ENCODE data around the gene IL17F.

Gene IL17F

DNA sequence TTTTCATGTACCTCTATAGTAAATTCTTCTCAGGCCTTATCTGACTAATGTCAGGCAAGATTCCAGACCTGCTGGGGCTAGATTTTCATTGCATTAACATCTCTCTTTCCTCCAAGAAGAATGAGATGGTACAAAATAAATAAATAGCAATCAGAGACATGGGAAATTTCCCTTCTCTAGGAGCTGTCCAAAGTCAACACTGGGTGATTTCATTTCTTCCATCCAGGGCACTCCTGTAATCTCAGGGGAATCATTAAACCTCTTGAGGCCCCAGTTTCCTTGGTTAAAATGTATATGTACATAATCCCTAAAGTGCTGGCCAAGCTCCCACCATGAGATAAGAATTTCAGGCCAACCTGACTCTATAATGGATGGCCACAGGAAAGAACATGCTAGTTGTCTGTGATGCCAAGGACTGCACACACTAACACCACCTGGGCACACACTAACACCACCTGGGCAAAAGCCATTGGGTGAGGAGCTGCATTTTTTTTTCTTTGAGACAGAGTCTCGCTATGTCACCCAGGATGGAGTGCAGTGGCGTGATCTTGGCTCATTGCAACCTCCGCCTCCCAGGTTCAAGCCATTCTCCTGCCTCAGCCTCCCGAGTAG lies 912 bp downstream of the IL17F start:
- DNase-seq = no peak

DNA sequence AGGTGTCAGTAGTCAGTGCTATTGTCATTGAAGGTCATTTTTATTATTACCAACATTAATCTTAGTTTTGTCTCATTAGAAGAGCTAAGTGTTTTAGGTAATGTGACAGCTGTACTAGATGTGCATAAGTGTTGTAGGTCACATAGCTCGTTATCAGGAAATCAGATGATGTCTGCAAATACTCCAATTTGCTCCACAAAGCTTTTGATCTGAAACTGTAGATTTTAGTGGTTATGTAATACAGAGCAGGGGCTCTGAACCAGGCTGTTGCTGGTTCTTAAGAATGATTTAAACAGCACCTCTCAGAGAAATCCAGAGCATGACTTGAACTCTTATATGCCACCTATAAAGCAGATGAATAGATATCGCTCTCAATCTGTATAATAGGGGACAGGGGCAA lies 2.5 kb downstream of the IL17F start:
- no peak for DNase-seq

DNA sequence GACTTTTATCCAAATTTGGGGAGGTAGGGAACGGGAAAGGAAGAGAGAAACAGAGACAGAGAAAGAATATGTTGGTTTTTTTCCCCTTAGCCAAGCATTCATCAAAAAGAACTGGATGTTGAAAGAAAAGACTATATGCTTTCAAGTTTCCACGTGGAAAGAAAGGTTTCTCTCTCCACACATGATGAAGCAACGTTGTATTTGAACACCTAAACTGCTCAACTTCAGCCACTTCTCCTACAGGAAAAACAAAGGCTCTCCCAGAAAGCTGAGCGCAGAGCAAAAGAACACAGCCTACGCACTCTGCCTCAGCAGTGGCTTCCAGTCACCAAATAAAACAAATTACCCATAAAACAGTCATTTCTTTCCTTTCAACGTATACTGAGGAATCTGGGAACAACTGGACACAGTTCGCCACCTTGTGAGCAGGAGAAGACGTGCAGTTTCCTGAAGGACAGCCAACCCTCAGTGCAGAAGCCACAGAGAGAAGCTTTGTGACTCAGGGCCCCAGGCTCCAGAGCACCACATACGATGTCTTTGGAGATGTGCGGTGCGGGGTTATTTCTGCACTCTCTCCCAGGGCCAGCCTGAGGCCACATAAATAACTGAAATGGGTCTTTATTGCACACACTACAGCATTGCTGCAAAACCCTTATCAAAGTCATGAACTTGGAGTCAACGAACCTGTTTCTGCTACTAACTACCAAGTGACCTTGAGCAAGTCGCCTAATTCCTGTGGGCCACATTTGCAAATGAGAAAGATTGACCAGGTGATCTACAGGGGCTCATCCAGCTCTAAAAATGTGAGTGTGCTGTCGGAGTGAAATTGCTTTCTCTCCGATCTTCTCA lies 10.1 kb downstream of the IL17F start:
- peak; percentile 58 for DNase-seq

DNA sequence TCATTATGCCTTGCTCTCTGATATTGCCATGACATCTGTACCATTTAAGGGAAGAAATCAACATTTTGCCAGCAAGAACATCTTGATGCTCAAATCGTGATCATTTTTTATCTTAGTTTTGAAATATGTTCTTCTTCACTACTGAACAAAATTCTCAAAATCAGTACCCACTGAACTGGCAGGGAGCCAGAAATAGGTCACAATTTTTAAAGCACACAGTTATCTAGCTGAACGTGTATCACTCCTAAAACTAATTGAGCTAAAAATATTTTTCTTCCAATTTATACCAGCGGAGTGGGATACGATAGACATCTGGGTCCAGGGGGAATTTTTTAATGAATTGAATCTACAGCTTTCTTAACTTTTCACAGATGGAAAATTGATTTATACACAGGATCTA lies 11.3 kb downstream of the IL17F start:
- DNase-seq = no peak

DNA sequence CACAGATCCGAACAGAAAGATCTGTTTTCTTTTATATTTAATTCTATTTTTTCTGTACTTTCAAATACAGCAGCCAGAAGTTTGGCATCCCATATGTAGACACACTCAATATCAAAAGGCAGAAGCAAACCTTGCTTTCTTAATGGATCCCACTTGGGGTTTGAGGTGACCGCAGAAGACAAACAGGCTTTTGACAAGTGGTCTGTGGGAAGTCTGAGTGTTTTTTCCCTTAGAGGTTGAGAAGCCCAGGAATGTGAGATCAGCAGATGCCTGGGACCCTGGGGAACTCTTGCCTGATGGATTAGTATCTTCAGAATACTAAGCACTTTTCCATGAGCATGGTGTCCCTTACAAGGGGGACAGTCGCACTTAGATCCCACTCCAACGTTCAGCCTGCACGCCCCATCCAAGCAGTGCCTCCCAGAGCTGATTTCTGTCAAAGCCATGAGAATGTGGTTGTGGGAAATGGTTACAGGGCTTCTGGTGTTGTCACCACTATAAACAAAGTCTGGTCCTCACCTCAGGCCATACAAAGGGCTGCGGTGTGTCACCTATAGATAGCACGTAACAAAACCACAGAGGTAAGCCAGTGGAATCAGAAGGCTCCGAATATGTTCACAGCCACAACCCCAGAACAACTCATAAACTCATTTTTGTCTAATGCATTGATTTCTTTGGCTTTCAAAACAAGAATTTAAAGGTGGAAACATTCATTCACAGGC lies 12.7 kb downstream of the IL17F start:
- peak; percentile 9 for DNase-seq

DNA sequence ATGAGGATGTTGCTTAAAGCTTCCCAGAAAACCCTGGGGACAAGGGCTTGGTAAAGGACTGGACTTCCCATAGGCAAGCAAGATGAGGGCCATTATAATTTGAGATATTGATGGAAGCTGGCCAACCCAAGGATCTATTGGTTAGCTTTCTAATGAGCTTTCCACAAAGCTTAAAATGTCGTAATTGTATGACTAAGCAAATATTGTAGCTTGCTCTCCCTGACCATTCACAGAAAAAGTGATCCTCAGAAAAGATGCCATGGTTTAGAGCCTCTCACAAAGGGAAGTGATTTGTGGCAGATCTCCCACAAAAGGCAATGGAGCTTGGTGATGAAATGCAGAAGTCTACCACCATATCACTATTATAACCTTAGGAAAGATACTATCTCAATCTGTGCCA lies 13.6 kb downstream of the IL17F start:
- no peak for DNase-seq

DNA sequence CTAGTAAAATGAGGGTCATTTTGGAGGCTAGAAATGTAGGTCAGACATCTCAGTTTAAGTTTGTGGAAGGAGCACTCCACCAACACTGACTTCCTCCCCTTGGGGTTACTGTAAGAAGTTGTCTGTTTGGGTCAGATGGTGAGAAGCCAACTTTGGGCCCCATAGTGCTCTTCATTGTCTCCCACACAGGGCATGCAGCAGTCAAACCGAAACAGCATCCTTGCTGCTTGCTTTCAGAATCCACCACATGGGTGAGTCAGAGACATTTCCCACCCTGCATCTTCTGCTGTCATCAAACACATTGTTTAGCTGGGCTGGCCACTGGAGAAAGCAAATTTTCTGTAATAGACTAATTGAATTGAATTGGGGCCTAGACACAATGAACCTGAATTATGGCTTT lies 16.8 kb downstream of the IL17F start:
- DNase-seq = no peak

DNA sequence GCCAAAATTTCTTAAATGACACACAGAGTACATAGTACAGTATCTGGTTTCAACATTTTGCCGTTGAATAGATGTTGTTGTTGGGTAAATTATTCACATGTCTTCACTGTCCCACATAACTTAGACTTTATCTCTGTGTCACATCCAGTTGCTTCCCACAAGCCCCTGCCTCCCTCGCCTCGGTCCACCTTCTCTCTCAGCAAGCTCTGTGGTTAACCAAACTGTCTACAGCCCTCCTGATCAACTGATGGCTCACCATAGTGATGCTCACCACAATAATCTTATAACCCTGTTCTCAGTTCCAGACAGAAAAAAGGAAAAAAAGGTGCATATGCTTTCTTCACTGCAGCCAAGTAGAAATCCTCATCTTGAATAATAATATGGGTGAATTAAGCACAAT lies 23.0 kb downstream of the IL17F start:
- no peak for DNase-seq

DNA sequence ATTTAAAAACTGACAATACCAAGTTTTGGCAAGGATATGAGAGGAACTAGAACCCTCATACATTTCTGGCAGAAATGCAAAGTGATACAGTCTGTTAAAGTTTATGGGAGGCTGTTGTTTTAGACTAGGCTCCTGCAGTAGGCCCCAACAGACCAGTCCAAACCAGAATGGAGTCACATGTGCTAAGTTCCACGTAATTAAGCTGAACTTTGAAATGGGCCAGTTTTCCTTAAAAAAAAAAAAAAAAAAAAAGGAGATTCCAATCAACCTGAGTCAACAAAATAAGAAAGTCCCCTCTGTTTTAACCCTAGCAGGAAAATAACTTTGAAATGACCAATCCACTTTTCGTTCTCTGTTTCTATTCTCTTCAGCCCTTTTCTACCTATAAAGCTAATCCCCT lies 26.5 kb downstream of the IL17F start:
- DNase-seq = no peak

DNA sequence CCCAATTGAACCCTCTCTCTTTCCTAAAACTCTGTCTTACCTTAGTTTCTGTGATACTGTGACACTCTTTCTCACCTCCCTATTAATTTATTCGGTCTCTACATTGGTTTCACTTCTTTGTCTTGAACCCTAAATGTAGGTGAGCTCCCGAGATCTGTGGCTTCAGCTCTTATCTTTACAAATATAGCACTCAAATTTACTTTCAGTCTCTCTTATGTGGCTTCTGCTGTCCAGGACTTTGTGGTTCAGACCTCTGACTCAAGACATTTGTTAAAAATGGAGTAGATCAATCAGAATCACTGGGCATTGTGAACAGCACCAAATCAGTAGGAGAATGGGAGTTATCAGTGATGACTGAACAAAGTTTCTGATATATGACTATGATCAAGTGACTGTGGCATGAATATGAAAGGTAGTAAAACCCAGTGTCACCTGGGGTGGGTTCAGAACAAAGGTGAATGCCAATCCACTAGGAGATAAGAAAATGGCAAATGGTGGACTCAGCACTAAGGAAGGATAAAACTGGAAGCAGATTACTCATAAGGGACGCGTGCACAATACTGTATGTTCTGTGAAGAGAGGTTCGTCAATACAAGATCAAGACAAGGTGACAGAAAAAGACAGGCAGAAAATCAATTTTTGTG lies 27.2 kb downstream of the IL17F start:
- DNase-seq = no peak

DNA sequence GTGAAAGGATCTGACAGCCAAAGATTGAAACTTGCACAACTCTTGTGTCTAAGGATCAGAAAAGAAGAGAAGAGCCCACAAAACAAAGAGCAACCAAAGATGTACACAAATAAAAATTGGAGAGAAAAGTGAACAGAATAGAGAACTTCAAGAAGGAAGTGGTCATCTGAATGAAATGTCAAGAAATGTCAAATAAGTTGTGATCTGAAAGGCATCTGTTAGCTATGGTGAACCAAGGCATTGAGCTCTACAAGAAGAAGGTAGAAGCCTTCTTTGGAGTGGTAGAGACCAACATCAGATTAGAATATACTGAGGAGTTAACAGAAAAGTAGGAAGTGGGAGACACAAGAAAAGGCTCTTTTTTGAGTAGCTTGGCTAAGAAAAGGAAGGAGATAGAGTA lies 28.5 kb downstream of the IL17F start:
- no peak for DNase-seq

DNA sequence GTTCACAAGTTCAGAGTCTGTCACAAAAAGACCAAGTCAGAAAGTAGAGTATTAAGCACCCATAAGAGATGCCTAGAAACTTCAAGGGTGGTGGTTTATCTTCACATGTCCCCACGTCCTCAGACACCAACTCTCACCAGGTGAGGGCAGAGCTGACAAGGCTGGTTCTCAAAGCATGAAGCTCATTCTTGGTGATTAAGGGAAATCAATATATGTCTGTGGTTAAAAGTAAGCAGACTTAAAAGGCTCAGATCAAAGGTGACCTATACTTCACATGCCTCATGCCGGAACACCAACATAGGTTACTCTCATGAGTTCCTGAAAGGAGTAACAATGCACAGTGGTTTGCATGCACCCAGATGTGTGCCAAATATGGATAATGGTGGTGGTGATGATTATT lies 31.2 kb downstream of the IL17F start:
- no peak for DNase-seq

DNA sequence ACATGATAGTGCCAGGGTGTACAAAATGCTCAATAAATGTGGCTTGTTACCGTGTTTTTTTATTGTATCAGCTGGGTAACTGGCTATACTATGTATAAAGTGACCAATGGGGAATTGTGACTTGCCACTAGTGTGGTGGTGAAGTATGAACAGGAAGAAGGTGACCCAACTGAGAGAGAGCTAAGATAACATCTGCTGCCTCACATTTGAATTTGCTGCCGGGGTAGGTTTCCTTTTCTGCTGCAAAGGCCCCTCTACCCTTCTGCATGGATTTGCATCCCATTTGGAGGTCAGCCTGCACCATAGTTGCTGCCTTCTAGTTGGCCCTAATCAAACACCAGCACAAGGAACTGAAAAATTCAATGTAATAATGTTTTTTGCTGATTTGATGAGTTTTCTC lies 34.1 kb downstream of the IL17F start:
- no peak for DNase-seq

DNA sequence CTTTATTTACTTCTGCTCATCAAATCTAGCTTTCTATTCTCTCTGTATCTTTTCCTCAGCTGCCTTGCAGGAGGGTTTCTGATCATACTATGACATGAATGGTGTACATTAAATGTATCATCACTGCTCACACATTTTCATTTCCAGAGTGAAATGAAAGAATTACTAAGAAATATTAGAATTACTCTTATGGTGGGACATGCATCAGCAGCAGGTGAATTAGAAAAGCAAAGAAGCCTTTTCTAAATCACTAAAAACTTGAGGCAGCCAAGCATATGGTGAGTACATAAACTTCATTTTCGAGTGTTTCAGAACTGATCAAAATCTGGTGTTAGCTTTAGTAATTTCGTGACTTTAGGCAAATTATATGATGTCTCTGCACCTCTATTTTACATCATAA lies 34.5 kb downstream of the IL17F start:
- DNase-seq = no peak

DNA sequence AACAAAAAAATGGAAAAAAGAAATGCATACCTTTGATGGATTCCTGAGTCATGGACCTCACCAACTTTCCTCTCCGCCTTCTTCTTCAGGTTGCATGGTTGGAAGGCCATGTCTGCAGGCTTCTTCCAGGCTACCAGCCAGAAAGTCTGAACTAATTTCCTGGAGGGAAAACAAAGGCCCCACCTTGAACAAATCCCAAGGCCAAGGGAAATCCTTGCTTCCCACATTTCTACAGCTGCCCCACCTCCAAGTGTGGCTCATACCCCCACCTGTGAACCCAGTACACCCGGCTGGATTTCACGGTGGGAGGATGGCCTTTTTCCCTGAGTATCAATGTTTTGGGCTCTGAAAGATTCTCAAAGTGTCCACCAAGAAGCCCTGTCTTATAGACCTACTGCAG lies 35.7 kb downstream of the IL17F start:
- no peak for DNase-seq

DNA sequence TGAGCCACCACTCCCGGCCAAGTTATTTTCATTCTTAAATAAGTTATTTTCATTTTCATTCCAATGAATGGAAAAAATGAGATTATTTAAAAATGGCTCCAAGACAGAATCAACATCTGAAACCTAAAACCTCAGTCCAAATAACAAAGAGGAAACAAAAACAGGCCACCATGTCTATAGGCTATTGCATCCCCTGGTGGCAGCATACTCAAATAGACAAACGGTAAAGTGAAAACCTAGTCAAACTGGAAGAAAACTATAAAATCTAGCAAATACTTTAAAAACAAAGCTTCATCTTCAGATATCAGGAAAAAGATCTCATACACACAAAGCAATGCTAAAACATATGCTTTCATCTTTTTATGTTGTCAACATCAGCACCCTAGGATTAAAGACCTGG lies 37.2 kb downstream of the IL17F start:
- DNase-seq = no peak

DNA sequence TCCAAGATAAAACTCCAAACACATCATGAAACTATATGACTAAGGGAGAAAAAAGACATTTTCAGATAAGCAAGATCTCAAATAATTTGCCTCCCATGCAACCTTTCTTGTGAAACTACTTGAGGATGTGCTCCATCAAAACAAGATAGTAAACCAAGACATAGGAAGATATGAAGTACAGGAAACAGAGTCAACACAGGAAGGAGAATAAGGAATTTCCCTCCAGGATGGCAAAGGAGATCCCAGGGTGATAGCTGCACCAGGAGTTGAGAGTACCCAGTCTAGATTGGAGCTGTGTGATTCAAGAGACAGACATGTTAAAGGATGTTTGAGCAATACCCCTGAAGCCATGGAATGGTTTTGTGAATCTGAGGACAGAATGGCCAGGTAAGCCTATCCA lies 42.8 kb downstream of the IL17F start:
- DNase-seq = no peak

DNA sequence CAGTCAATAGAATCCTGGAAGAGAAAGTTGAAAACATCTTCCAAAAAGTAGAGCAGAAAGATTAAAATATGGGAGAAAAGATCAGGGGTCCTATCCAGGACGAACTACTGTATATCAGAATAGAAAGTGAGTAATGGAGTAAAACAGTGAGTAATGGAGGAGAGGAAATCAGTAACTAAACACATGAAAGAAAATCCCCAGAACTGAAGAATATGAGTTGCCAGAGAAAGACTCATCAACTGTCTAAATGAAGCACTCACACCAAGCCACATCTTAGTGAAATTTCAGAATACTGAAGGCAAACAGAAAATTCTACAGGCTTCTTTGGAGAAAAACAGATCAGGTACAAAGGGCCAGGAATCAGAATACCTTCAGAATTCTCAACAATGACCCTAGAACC lies 43.3 kb downstream of the IL17F start:
- DNase-seq = no peak

DNA sequence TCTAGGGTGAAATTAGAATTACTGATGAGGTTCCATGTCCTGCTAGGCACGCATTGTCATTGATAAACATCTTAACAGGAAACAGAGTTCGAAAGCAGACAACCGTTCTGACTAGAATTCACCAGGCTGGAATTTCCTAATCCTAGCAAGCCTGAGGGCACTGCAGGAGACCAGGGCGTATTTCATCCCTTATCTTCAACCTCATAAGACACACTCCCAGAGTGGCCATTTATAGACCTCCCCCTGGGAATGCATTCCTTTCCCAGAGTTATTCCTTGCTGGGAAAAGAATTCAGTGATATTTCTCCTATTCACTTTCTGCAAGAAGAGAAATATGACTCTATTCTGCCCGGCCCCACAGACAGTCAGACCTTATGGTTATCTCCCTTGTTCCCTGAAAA lies 44.2 kb downstream of the IL17F start:
- peak; percentile 1 for DNase-seq

DNA sequence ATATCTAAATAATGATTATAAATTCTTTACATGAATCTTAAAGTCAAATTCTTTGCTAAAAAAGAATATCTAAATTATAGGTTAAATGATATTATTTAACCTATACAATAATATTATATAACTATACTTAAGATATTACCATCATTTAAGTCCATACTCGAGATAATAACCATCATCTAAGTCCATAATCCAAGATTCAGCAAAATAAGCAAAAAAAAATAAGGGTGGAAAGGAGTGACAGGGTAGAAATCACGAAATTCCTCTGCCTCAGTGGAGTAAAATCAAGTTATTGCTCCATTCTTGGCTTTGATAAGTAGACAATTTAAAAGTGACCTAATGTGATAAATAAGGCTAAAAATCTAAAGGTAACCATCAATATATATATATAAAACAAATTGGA lies 48.4 kb downstream of the IL17F start:
- DNase-seq = no peak

DNA sequence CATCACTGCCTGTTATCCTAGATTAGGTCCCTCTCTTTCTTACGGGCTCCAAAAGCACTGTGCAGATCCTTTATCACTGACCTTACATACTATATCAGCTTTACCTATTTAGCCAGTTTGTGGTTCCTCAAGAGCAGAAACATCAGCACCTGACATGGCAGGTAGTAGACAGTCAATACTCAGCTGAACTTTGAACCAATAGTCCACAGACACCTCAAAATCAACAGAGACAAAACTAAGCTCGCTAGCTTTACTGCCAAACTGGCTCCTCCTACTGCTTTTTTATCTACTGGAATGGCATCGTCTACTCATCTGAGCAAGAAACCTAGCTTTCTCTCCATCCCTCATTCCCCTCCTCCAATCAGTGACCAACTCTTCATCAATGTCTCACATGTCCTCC lies 52.5 kb downstream of the IL17F start:
- DNase-seq = no peak

DNA sequence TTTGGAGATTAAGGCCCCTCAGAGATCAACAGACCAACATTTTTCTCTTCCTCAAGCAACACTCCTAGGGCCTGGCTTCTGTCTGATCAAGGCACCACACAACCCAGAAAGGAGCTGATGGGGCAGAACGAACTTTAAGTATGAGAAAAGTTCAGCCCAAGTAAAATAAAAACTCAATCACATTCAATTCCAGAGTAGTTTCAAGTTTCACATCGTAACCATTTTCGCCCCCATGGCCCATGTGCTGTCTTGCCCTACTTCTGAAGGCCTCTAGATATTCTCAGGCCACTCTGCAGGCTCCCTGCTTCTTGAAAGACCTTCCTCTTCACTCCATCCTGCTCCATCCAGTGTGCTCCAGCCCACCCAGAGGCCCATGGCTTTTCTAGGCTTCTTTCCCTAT lies 53.9 kb downstream of the IL17F start:
- DNase-seq = no peak

DNA sequence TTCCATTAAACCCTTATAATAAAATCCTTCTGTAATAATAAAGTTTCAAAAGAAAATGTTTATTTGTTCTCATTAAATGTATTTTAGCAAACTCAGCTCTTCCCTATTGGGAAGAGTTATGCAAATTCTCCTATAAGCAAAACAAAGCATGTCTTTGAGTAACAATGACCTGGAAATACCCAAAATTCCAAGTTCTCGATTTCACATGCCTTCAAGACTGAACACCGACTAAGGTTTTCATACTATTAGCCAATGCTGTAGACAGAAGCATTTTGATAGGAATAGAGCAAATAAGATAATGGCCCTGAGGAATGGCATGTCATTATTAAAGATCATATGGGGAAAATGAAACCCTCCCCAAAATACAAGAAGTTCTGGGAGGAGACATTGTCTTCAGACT lies 54.3 kb downstream of the IL17F start:
- no peak for DNase-seq

Measured in fibroblast of skin of back (primary cell).